PC-3 (cell line): Measurements from ENCODE around the gene SOX1. TPM values are rescaled to one million over a fixed set of nuclear protein-coding genes. Genes with fewer than 3 reads are reported as not detected.

Experiments
- ATAC-seq: fragments of 200-7000 bp; cut with Tn5 transposase; 2 replicates; pipeline ENCODE4 v1.9.1; 2020; ENCODE audit warnings: mild to moderate bottlenecking, moderate library complexity
- BruUV-seq: library from RNA; stranded (reverse); fragments of 400-500 nt; replicated peaks from 2 replicates; lab custom pipeline; 2021; lab: Mats Ljungman, UMichigan
- CTCF ChIA-PET: fragments of 300-600 bp; sonication (Branson Sonifier 250); formaldehyde crosslinking; loops from one replicate; lab custom pipeline; 2022; ENCODE audit warnings: antibody characterized with exemption; lab: Charles Lee
- POLR2A ChIA-PET: fragments of 300-600 bp; sonication (Branson Sonifier 250); formaldehyde crosslinking; loops from one replicate; lab custom pipeline; 2022; ENCODE audit warnings: antibody characterized with exemption; ENCODE audit not compliant: unreplicated experiment; lab: Charles Lee
- DNase-seq: peaks from one replicate; pipeline ENCODE4 v3.0.0-alpha.2; 2015
- H2AFZ ChIP-seq: fragments of 300-600 bp; sonication (generic); 2 replicates; pipeline ENCODE4 v1.6.0; 2016; ENCODE audit warnings: antibody characterized with exemption, low read length
- H3F3A ChIP-seq: fragments of 300-600 bp; sonication (generic); one replicate; pipeline ENCODE4 v1.6.0; 2017; ENCODE audit warnings: antibody characterized with exemption, low read length, control low read depth, mild to moderate bottlenecking; ENCODE audit not compliant: unreplicated experiment
- H3K27ac ChIP-seq: fragments of 300-600 bp; sonication (generic); 2 replicates; pipeline ENCODE4 v1.5.1; 2016; ENCODE audit warnings: mild to moderate bottlenecking, low read length
- H3K27me3 ChIP-seq: fragments of 300-600 bp; sonication (generic); 2 replicates; pipeline ENCODE4 v1.6.1; 2016; ENCODE audit warnings: low read length, mixed read lengths
- H3K36me3 ChIP-seq: fragments of 300-600 bp; sonication (generic); 2 replicates; pipeline ENCODE4 v1.6.1; 2016; ENCODE audit warnings: low read depth, mixed run types, low read length, mixed read lengths
- H3K4me1 ChIP-seq: fragments of 300-600 bp; sonication (generic); 2 replicates; pipeline ENCODE4 v1.5.1; 2016; ENCODE audit warnings: low read length; ENCODE audit not compliant: insufficient read depth
- H3K4me2 ChIP-seq: fragments of 300-600 bp; sonication (generic); 2 replicates; pipeline ENCODE4 v1.6.0; 2016; ENCODE audit warnings: low read length
- H3K4me3 ChIP-seq: fragments of 300-600 bp; sonication (generic); 2 replicates; pipeline ENCODE4 v1.5.1; 2016; ENCODE audit warnings: mild to moderate bottlenecking, low read length, mixed read lengths
- H3K79me2 ChIP-seq: fragments of 300-600 bp; sonication (generic); 2 replicates; pipeline ENCODE4 v1.6.1; 2017; ENCODE audit warnings: low read length, mixed read lengths
- H3K9ac ChIP-seq: fragments of 300-600 bp; sonication (generic); 2 replicates; pipeline ENCODE4 v1.6.0; 2016; ENCODE audit warnings: mild to moderate bottlenecking, low read length
- H3K9me2 ChIP-seq: fragments of 300-600 bp; sonication (generic); replicated peaks from 2 replicates; pipeline ENCODE4 v1.6.1; 2016; ENCODE audit warnings: mixed run types, low read length, mixed read lengths
- H3K9me3 ChIP-seq: fragments of 300-600 bp; sonication (generic); 2 replicates; pipeline ENCODE4 v1.6.1; 2016; ENCODE audit warnings: low read length, mixed read lengths
- H4K20me1 ChIP-seq: fragments of 300-600 bp; sonication (generic); 2 replicates; pipeline ENCODE4 v1.6.1; 2016; ENCODE audit warnings: low read length, mixed read lengths
- CTCF ChIP-seq: fragments of 300-600 bp; sonication (generic); conservative IDR thresholded peaks from 2 replicates; pipeline ENCODE4 v1.5.1; 2017; ENCODE audit warnings: antibody characterized with exemption, low read depth, mild to moderate bottlenecking, low read length
- EZH2 ChIP-seq: fragments of 300-600 bp; sonication (generic); IDR thresholded peaks from one replicate; pipeline ENCODE4 v1.6.1; 2017; ENCODE audit warnings: antibody characterized with exemption, mild to moderate bottlenecking, low read length; ENCODE audit not compliant: unreplicated experiment
- EZH2phosphoT487 ChIP-seq: fragments of 300-600 bp; sonication (generic); IDR thresholded peaks from 2 replicates; pipeline ENCODE4 v1.6.1; 2018; ENCODE audit warnings: mild to moderate bottlenecking, antibody characterized with exemption, low read length, borderline replicate concordance
- intact Hi-C: fragments of 100-400 bp; cut with micrococcal nuclease; formaldehyde crosslinking; loops from 2 replicates; pipeline ENCODE4 v1.9.0; 2023
- total RNA-seq: library from RNA; depleted of rRNA; stranded (reverse); fragments of >200 nt; gene quantifications from 2 replicates; pipeline ENCODE4 v1.2.3, GENCODE V29; 2014

Gene SOX1
- total RNA-seq, 1 experiment from 2014 or later: not detected

- Histone ChIP-seq H3K9me2 (no peaks in the 10 kb centered on the region), H2AFZ (no peak overlapping the region), H3K9me3 (no peaks in the 10 kb centered on the region), H3K27ac (no peak overlapping the region), H3K79me2 (no peaks in the 10 kb centered on the region), H3K36me3 (no peaks in the 10 kb centered on the region), H3K4me2 (no peak overlapping the region), H3K4me1 (no peaks in the 10 kb centered on the region), H3K9ac (no peak overlapping the region), H4K20me1 (no peaks in the 10 kb centered on the region), H3K4me3 (no peak overlapping the region), H3K27me3 (no peaks in the 10 kb centered on the region; the same call in 1 of the 2 replicates), H3F3A (no peaks in the 10 kb centered on the region)
- DNase-seq: no peak
- POLR2A ChIA-PET: no interaction called here
- BruUV-seq: no TSS peak
- no peak for ATAC-seq
- intact Hi-C loops: no loop called here
- TF ChIP-seq CTCF: no peak
- no peak for TF ChIP-seq EZH2phosphoT487
- no peak for TF ChIP-seq EZH2
- CTCF ChIA-PET: no interaction called here
Measured at GRCh38 chr13:112028481-112028880, 38.5 kb upstream of the SOX1 start.

GRCh38 chr13:112029143-112029542 lies 37.8 kb upstream of the SOX1 start:
- H2AFZ ChIP-seq: no peak overlapping the region
- H3K9ac ChIP-seq: no peak overlapping the region
- POLR2A ChIA-PET: no interaction called here
- no peaks in the 10 kb centered on the region for H3K79me2 ChIP-seq
- no peaks in the 10 kb centered on the region for H3K9me3 ChIP-seq
- H3K4me3 ChIP-seq: no peak overlapping the region
- H4K20me1 ChIP-seq: no peaks in the 10 kb centered on the region
- CTCF ChIA-PET: no interaction called here
- no peaks in the 10 kb centered on the region for H3K4me1 ChIP-seq
- H3K27me3 ChIP-seq: no peaks in the 10 kb centered on the region; the same call in 1 of the 2 replicates
- ATAC-seq (no peak), DNase-seq (no peak)
- no peaks in the 10 kb centered on the region for H3K9me2 ChIP-seq
- no peaks in the 10 kb centered on the region for H3K36me3 ChIP-seq
- no peaks in the 10 kb centered on the region for H3F3A ChIP-seq
- no peak overlapping the region for H3K27ac ChIP-seq
- TF ChIP-seq EZH2phosphoT487 (no peak), EZH2 (no peak), CTCF (no peak)
- no TSS peak for BruUV-seq
- intact Hi-C loops: no loop called here
- no peak overlapping the region for H3K4me2 ChIP-seq

- Histone ChIP-seq H3K9me3 (no peaks in the 10 kb centered on the region), H3K79me2 (no peaks in the 10 kb centered on the region), H4K20me1 (no peaks in the 10 kb centered on the region), H3K9me2 (no peaks in the 10 kb centered on the region), H3K36me3 (no peaks in the 10 kb centered on the region), H3K27me3 (no peaks in the 10 kb centered on the region), H3K4me1 (no peaks in the 10 kb centered on the region), H3K4me3 (no peak overlapping the region), H3K4me2 (no peak overlapping the region), H3K27ac (no peak overlapping the region), H3K9ac (no peak overlapping the region), H3F3A (no peaks in the 10 kb centered on the region), H2AFZ (no peak overlapping the region)
- intact Hi-C loops: no loop called here
- POLR2A ChIA-PET: no interaction called here
- BruUV-seq: no TSS peak
- ATAC-seq (no peak), DNase-seq (peak; percentile 7)
- CTCF ChIA-PET: no interaction called here
- TF ChIP-seq CTCF (no peak), EZH2 (no peak), EZH2phosphoT487 (no peak)
Measured at GRCh38 chr13:112032186-112032993, 34.6 kb upstream of the SOX1 start.
